ENCODE measurements around the gene XIRP2. TPM values are rescaled to one million over a fixed set of nuclear protein-coding genes. Genes with fewer than 3 reads are reported as not detected.

XIRP2 gene
- total and polyA plus RNA-seq, 2 of the 8 experiments (the other 6 are each of a cell fraction or from before 2014, with no cell fraction given): 0.11 TPM; not detected in 1

DNA sequence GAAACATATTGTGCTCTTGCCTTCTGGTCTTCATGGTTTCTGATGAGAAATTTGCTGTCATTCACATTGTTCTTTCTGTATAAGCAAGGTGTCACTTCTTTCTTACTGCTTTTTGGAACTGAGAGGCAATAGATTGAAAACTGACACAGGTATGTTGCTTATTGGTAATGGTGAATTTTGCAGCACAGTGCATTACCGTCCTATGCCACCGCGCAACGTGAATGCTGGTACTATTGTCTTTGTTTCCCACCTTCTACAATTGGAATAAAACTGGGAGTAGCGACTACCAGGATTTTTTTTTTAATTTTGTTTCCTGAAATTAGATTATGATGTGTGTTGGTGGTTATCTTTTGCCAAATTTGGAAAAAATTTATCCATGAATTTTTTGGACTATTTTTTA, 11.4 kb downstream of the XIRP2 start:
- Histone ChIP-seq H3K79me1 (ENCODE audit: low read depth, low read length) (no peaks in the 10 kb centered on the region; the same call in 1 of the 2 replicates), H4K20me1 (replicated peaks in 1 of 2; ENCODE audit: control insufficient read depth in 1 of 2, insufficient read depth in 2 of 2, low read length in 2 of 2) (no peaks in the 10 kb centered on the region), H2BK15ac (ENCODE audit: low read length) (no peak overlapping the region), H4K8ac (ENCODE audit: extremely low read depth, insufficient read depth, low read length) (no peak overlapping the region), H3K23ac (ENCODE audit: insufficient read length) (no peak overlapping the region), H3K4ac (replicated peaks; ENCODE audit: insufficient read length, low read depth, low read length) (no peak overlapping the region), H3K9me3 (ENCODE audit: insufficient read depth in 2 of 2, low read depth in 1 of 2, low read length in 1 of 2) (no peaks in the 10 kb centered on the region), H3K9ac (replicated peaks in 1 of 4; ENCODE audit: extremely low read depth in 1 of 4, low read depth in 3 of 4, low read length in 3 of 4) (no peak overlapping the region), H3K27me3 (replicated peaks in 1 of 4; ENCODE audit: control insufficient read depth in 3 of 4, extremely low read depth in 1 of 4, insufficient read depth in 3 of 4, low read length in 3 of 4) (no peaks in the 10 kb centered on the region), H3K4me2 (ENCODE audit: insufficient read depth in 1 of 2, low read depth in 2 of 2, low read length in 2 of 2) (no peak overlapping the region), H4K91ac (replicated peaks; ENCODE audit: insufficient read length, low read length) (no peak overlapping the region), H3K4me1 (replicated peaks in 1 of 4; ENCODE audit: control insufficient read depth in 3 of 4, insufficient read depth in 4 of 4, low read length in 3 of 4) (no peaks in the 10 kb centered on the region), H3K23me2 (ENCODE audit: low read depth, low read length) (no peaks in the 10 kb centered on the region), H3K36me3 (ENCODE audit: control insufficient read depth in 2 of 4, insufficient read depth in 4 of 4, low read length in 3 of 4) (no peaks in the 10 kb centered on the region), H3K27ac (ENCODE audit: low read depth, low read length) (no peak overlapping the region), H3K14ac (ENCODE audit: insufficient read length) (no peak overlapping the region), H3K79me2 (ENCODE audit: control insufficient read depth in 1 of 2, insufficient read depth in 2 of 2, low read length in 2 of 2) (no peaks in the 10 kb centered on the region), H3K56ac (replicated peaks; ENCODE audit: insufficient read length, low read depth, low read length) (no peak overlapping the region), H3K4me3 (ENCODE audit: extremely low read depth in 1 of 4, insufficient read depth in 2 of 4, low read depth in 3 of 4, low read length in 4 of 4) (no peak overlapping the region), H2BK5ac (ENCODE audit: low read depth, low read length) (no peak overlapping the region), H3K18ac (ENCODE audit: extremely low read depth, low read length) (no peak overlapping the region), H2AFZ (ENCODE audit: low read length) (no peak overlapping the region), H2BK12ac (ENCODE audit: low read depth, low read length) (no peak overlapping the region), H4K5ac (ENCODE audit: insufficient read length, low read depth, low read length) (no peak overlapping the region), H2AK5ac (ENCODE audit: low read depth, low read length) (no peak overlapping the region), H2BK20ac (ENCODE audit: low read length) (no peak overlapping the region), H2BK120ac (replicated peaks; ENCODE audit: low read depth, low read length) (no peak overlapping the region)
- no peak for FAIRE-seq
- ChIA-PET CTCF (ENCODE audit: partially characterized antibody) (interaction anchor here (1.2 kb wide), 1 partner anchor 360 kb away, joined by 4 read pairs; no protein-coding TSS in a partner anchor), POLR2A (ENCODE audit: partially characterized antibody) (no interaction called here)
- 92% methylated on average over 5 of the region's 5 CpGs; no CpG with 5 or more reads in 1 of the 2 experiments for WGBS, 2 experiments (ENCODE audit: extremely low coverage in 1 of 2, insufficient coverage in 1 of 2, insufficient read length in 1 of 2, insufficient replicate concordance in 2 of 2, low coverage in 1 of 2, low lambda C conversion rate in 2 of 2, missing lambda C conversion rate in 1 of 2)
- no peak for TF ChIP-seq GABPA (IDR thresholded peaks at IDR 0.05; ENCODE audit: borderline replicate concordance, insufficient read depth, low read length)
- peak in 1 of 3 experiments; percentile 1; a peak in 1 of 4 replicates for TF ChIP-seq CTCF (IDR thresholded peaks at IDR 0.05; ENCODE audit: control extremely low read depth in 1 of 3, insufficient read depth in 1 of 3, low read depth in 1 of 3, low read length in 3 of 3)
- DNase-seq (ENCODE audit: low read depth in 1 of 2, low spot score in 2 of 2): no peak

Data from H1 (cell line).